ENCODE data around the gene SLIT3.
"Not testable (repeated sequence)": the region's sequence is repeated elsewhere in the genome, so short reads cannot be mapped to it uniquely, and the experiment has no call there.

Gene SLIT3

DNA sequence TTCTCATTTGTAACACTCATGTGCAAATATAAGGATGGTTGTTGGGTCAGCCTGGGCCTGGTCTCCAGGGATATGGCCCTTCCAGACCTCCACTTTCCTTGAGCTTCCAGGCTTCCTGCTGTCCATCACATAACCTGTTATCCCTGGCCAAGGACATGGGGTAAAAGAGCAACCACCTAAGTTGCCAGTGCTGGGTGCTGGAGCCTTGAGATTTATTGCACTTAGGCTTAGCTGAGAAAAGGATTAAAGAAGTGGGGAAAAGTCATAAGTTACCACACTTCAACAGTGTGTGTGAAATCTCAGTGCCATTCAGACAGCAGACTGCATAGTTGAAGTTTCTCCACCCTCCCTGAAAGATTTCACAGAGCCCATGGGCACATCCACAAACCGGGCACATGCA is 663.1 kb downstream of the SLIT3 start:
- Histone ChIP-seq H3K9ac (ENCODE audit: low read depth in 1 of 2, low read length in 2 of 2) (no peak overlapping the region), H3K9me3 (ENCODE audit: control insufficient read depth in 2 of 2, low read length in 2 of 2) (no peaks in the 10 kb centered on the region), H3K4me1 (ENCODE audit: control insufficient read depth in 2 of 2, insufficient read depth in 2 of 2, low read length in 2 of 2) (no peaks in the 10 kb centered on the region), H3K4me3 (ENCODE audit: low read length in 2 of 2) (no peak overlapping the region), H3K27me3 (ENCODE audit: control insufficient read depth in 2 of 2, insufficient read depth in 2 of 2, low read length in 2 of 2) (no peaks in the 10 kb centered on the region), H3K36me3 (ENCODE audit: control insufficient read depth in 2 of 2, insufficient read depth in 2 of 2, low read length in 2 of 2) (no peaks in the 10 kb centered on the region), H3K27ac (ENCODE audit: low read depth in 2 of 2, low read length in 2 of 2) (no peak overlapping the region)

DNA sequence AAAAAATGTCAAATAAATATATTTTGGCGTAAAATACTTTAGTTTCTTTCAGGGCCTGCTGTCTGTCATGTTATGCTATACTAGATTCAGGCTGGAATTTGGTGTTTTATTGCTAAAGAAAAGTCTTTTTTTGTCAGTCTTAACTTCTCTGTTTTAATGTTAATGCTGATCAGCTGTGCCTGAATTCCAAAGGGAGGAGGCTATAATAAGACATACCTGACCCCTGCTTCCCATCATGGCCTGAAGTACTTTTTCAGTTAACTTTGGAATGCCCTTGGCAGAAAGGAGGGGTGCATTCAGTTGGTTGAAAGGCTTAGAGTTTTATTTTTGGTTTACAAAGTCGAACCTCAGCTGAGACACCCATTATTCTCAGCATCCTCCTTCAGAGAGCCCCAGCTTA is 663.7 kb downstream of the SLIT3 start:
- H3K36me3 ChIP-seq (ENCODE audit: control insufficient read depth in 2 of 2, insufficient read depth in 2 of 2, low read length in 2 of 2), result no peaks in the 10 kb centered on the region
- no peaks in the 10 kb centered on the region for H3K27me3 ChIP-seq (ENCODE audit: control insufficient read depth in 2 of 2, insufficient read depth in 2 of 2, low read length in 2 of 2)
- no peak overlapping the region for H3K9ac ChIP-seq (ENCODE audit: low read depth in 1 of 2, low read length in 2 of 2)
- no peak overlapping the region for H3K27ac ChIP-seq (ENCODE audit: low read depth in 2 of 2, low read length in 2 of 2)
- H3K4me1 ChIP-seq (ENCODE audit: control insufficient read depth in 2 of 2, insufficient read depth in 2 of 2, low read length in 2 of 2), result no peaks in the 10 kb centered on the region
- no peaks in the 10 kb centered on the region for H3K9me3 ChIP-seq (ENCODE audit: control insufficient read depth in 2 of 2, low read length in 2 of 2)
- H3K4me3 ChIP-seq (ENCODE audit: low read length in 2 of 2), result no peak overlapping the region

DNA sequence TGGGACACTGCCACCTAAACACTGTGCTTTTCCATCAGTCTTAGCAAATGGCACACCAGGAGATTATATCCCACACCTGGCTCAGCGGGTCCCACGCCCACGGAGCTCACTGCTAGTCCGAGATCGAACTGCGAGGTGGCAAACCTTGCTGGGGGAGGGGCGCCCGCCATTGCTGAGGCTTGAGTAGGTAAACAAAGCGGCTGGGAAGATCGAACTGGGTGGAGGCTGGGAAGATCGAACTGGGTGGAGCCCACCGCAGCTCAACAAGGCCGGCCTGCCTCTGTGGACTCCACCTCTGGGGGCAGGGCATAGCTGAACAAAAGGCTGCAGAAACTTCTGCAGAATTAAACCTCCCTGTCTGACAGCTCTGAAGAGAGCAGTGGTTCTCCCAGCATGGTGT is 670.0 kb downstream of the SLIT3 start:
- not testable (repeated sequence) for H3K4me3 ChIP-seq (ENCODE audit: low read length in 2 of 2); H3K27me3 ChIP-seq (ENCODE audit: control insufficient read depth in 2 of 2, insufficient read depth in 2 of 2, low read length in 2 of 2); H3K9ac ChIP-seq (ENCODE audit: low read depth in 1 of 2, low read length in 2 of 2); H3K9me3 ChIP-seq (ENCODE audit: control insufficient read depth in 2 of 2, low read length in 2 of 2); H3K36me3 ChIP-seq (ENCODE audit: control insufficient read depth in 2 of 2, insufficient read depth in 2 of 2, low read length in 2 of 2); H3K4me1 ChIP-seq (ENCODE audit: control insufficient read depth in 2 of 2, insufficient read depth in 2 of 2, low read length in 2 of 2); H3K27ac ChIP-seq (ENCODE audit: low read depth in 2 of 2, low read length in 2 of 2)

DNA sequence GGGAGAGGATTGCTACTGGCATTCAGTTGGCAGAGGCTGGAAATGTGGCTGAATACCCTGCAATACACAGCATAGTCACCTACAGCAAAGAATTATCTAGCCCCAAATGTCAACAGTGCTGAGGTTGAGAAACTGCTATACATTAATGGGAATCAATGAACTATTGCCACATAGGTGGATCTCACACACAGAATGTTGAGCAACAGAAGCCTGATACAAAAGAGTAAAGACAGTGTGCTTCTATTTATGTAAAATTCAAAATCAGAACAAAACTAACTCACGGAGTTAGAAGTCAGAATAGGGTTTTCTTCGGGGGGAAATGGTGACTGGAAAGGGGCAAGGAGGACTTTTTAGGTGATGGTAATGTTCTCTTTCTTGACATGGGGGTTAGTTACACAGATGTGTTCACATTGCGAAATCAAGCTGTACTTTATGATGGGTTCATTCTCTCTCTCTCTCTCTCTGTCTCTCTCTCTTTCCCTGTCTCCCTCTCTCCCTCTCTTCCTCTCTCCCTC is 676.0 kb downstream of the SLIT3 start:
- Histone ChIP-seq H3K9me3 (ENCODE audit: control insufficient read depth in 2 of 2, low read length in 2 of 2) (no peaks in the 10 kb centered on the region), H3K9ac (ENCODE audit: low read depth in 1 of 2, low read length in 2 of 2) (no peak overlapping the region), H3K4me3 (ENCODE audit: low read length in 2 of 2) (no peak overlapping the region), H3K27me3 (ENCODE audit: control insufficient read depth in 2 of 2, insufficient read depth in 2 of 2, low read length in 2 of 2) (no peaks in the 10 kb centered on the region), H3K27ac (ENCODE audit: low read depth in 2 of 2, low read length in 2 of 2) (no peak overlapping the region), H3K4me1 (ENCODE audit: control insufficient read depth in 2 of 2, insufficient read depth in 2 of 2, low read length in 2 of 2) (no peaks in the 10 kb centered on the region), H3K36me3 (ENCODE audit: control insufficient read depth in 2 of 2, insufficient read depth in 2 of 2, low read length in 2 of 2) (no peaks in the 10 kb centered on the region)

GRCh38 chr5:168620807-168621206 is 680.1 kb downstream of the SLIT3 start:
- H3K9ac ChIP-seq (ENCODE audit: low read depth in 1 of 2, low read length in 2 of 2), result no peak overlapping the region
- H3K4me1 ChIP-seq (ENCODE audit: control insufficient read depth in 2 of 2, insufficient read depth in 2 of 2, low read length in 2 of 2), result no peaks in the 10 kb centered on the region
- no peak overlapping the region for H3K4me3 ChIP-seq (ENCODE audit: low read length in 2 of 2)
- H3K27ac ChIP-seq (ENCODE audit: low read depth in 2 of 2, low read length in 2 of 2), result no peak overlapping the region
- H3K36me3 ChIP-seq (ENCODE audit: control insufficient read depth in 2 of 2, insufficient read depth in 2 of 2, low read length in 2 of 2), result no peaks in the 10 kb centered on the region
- H3K27me3 ChIP-seq (ENCODE audit: control insufficient read depth in 2 of 2, insufficient read depth in 2 of 2, low read length in 2 of 2), result no peaks in the 10 kb centered on the region
- no peaks in the 10 kb centered on the region for H3K9me3 ChIP-seq (ENCODE audit: control insufficient read depth in 2 of 2, low read length in 2 of 2)

DNA sequence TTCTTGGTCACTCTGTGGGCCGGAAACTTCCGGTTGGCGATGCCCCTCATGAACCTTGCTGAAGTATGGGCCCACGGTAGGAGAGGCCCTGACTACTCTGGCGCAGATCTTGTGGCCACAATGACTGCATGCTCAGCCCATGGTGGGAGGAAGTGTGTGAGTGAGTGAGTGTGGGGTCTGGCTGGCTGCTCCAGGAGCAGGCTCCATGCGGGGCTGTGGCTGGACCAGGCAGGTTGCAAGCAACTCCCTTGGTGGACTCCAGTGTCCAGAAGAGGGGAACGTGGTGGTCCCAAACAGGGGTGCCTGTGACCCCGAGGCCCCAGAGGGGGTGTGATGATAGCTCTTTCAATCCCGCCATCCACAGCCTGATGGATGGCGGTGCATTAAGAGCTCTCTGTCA is 686.3 kb downstream of the SLIT3 start:
- H3K9me3 ChIP-seq (ENCODE audit: control insufficient read depth in 2 of 2, low read length in 2 of 2), result no peaks in the 10 kb centered on the region
- no peak overlapping the region for H3K27ac ChIP-seq (ENCODE audit: low read depth in 2 of 2, low read length in 2 of 2)
- no peak overlapping the region for H3K4me3 ChIP-seq (ENCODE audit: low read length in 2 of 2)
- peaks cover 0 to 5% of the 10 kb centered on the region in 2 donors for H3K4me1 ChIP-seq (ENCODE audit: control insufficient read depth in 2 of 2, insufficient read depth in 2 of 2, low read length in 2 of 2)
- H3K36me3 ChIP-seq (ENCODE audit: control insufficient read depth in 2 of 2, insufficient read depth in 2 of 2, low read length in 2 of 2), result no peaks in the 10 kb centered on the region
- no peak overlapping the region for H3K9ac ChIP-seq (ENCODE audit: low read depth in 1 of 2, low read length in 2 of 2)
- H3K27me3 ChIP-seq (ENCODE audit: control insufficient read depth in 2 of 2, insufficient read depth in 2 of 2, low read length in 2 of 2), result no peaks in the 10 kb centered on the region

DNA sequence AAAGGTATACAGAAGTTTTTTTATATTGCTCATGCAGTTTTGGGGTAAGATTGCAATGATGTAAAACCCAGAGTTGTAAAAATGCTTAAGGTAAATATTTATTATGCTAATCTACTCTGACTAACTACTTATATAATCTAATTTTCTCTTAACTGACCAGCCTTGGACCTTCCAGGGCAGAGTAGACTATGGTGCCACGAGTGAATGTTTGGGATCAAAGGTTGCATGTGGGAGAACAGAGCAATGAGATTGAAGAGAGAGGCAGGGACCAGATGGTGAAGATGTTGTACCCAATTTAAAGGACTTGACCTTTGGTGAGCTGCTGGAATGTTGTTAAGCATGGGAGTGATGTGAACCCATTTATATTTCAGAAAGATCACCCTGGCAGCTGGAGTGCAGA is 686.9 kb downstream of the SLIT3 start:
- no peak overlapping the region for H3K4me3 ChIP-seq (ENCODE audit: low read length in 2 of 2)
- H3K9me3 ChIP-seq (ENCODE audit: control insufficient read depth in 2 of 2, low read length in 2 of 2), result no peaks in the 10 kb centered on the region
- H3K27ac ChIP-seq (ENCODE audit: low read depth in 2 of 2, low read length in 2 of 2), result no peak overlapping the region
- no peaks in the 10 kb centered on the region for H3K36me3 ChIP-seq (ENCODE audit: control insufficient read depth in 2 of 2, insufficient read depth in 2 of 2, low read length in 2 of 2)
- H3K4me1 ChIP-seq (ENCODE audit: control insufficient read depth in 2 of 2, insufficient read depth in 2 of 2, low read length in 2 of 2), result peaks cover 0 to 5% of the 10 kb centered on the region in 2 donors
- no peaks in the 10 kb centered on the region for H3K27me3 ChIP-seq (ENCODE audit: control insufficient read depth in 2 of 2, insufficient read depth in 2 of 2, low read length in 2 of 2)
- no peak overlapping the region for H3K9ac ChIP-seq (ENCODE audit: low read depth in 1 of 2, low read length in 2 of 2)

GRCh38 chr5:168613396-168613795 is 687.5 kb downstream of the SLIT3 start:
- peak overlapping the region in 1 of 2 donors; percentile 5 for H3K9ac ChIP-seq (ENCODE audit: low read depth in 1 of 2, low read length in 2 of 2)

GRCh38 chr5:168612996-168613395 is 687.9 kb downstream of the SLIT3 start:
- peak overlapping the region; percentile 68 to 71 for H3K27ac ChIP-seq (ENCODE audit: low read depth in 2 of 2, low read length in 2 of 2)
- H3K27me3 ChIP-seq (ENCODE audit: control insufficient read depth in 2 of 2, insufficient read depth in 2 of 2, low read length in 2 of 2), result no peaks in the 10 kb centered on the region
- peaks cover 0 to 5% of the 10 kb centered on the region in 2 donors for H3K4me1 ChIP-seq (ENCODE audit: control insufficient read depth in 2 of 2, insufficient read depth in 2 of 2, low read length in 2 of 2)
- H3K36me3 ChIP-seq (ENCODE audit: control insufficient read depth in 2 of 2, insufficient read depth in 2 of 2, low read length in 2 of 2), result no peaks in the 10 kb centered on the region
- no peaks in the 10 kb centered on the region for H3K9me3 ChIP-seq (ENCODE audit: control insufficient read depth in 2 of 2, low read length in 2 of 2)
- peak overlapping the region in 1 of 2 donors; percentile 5 for H3K9ac ChIP-seq (ENCODE audit: low read depth in 1 of 2, low read length in 2 of 2)
- H3K4me3 ChIP-seq (ENCODE audit: low read length in 2 of 2), result peak overlapping the region in 1 of 2 donors; percentile 14

More at GRCh38 chr5:168613396-168613795, 687.5 kb downstream of the SLIT3 start:
- H3K36me3 ChIP-seq (ENCODE audit: control insufficient read depth in 2 of 2, insufficient read depth in 2 of 2, low read length in 2 of 2), result no peaks in the 10 kb centered on the region
- no peak overlapping the region for H3K4me3 ChIP-seq (ENCODE audit: low read length in 2 of 2)
- H3K27me3 ChIP-seq (ENCODE audit: control insufficient read depth in 2 of 2, insufficient read depth in 2 of 2, low read length in 2 of 2), result no peaks in the 10 kb centered on the region
- H3K9me3 ChIP-seq (ENCODE audit: control insufficient read depth in 2 of 2, low read length in 2 of 2), result no peaks in the 10 kb centered on the region
- H3K4me1 ChIP-seq (ENCODE audit: control insufficient read depth in 2 of 2, insufficient read depth in 2 of 2, low read length in 2 of 2), result peaks cover 0 to 5% of the 10 kb centered on the region in 2 donors
- H3K27ac ChIP-seq (ENCODE audit: low read depth in 2 of 2, low read length in 2 of 2), result peak overlapping the region; percentile 68 to 71

- Histone ChIP-seq H3K36me3 (ENCODE audit: control insufficient read depth in 2 of 2, insufficient read depth in 2 of 2, low read length in 2 of 2) (no peaks in the 10 kb centered on the region), H3K9me3 (ENCODE audit: control insufficient read depth in 2 of 2, low read length in 2 of 2) (no peaks in the 10 kb centered on the region), H3K27ac (ENCODE audit: low read depth in 2 of 2, low read length in 2 of 2) (no peak overlapping the region)
Measured at GRCh38 chr5:168612123-168612522, 688.8 kb downstream of the SLIT3 start.

More at GRCh38 chr5:168612123-168612522, 688.8 kb downstream of the SLIT3 start:
- Histone ChIP-seq H3K9ac (ENCODE audit: low read depth in 1 of 2, low read length in 2 of 2) (no peak overlapping the region), H3K4me3 (ENCODE audit: low read length in 2 of 2) (no peak overlapping the region), H3K4me1 (ENCODE audit: control insufficient read depth in 2 of 2, insufficient read depth in 2 of 2, low read length in 2 of 2) (peaks cover 0 to 5% of the 10 kb centered on the region in 2 donors), H3K27me3 (ENCODE audit: control insufficient read depth in 2 of 2, insufficient read depth in 2 of 2, low read length in 2 of 2) (no peaks in the 10 kb centered on the region)
